ENCODE measurements around the gene GABRR3.

- no peak for TF ChIP-seq CTCF (optimal IDR thresholded peaks at IDR 0.05 in 1 of 3, IDR thresholded peaks at IDR 0.05 in 1 of 3, conservative IDR thresholded peaks at IDR 0.05 in 1 of 3; ENCODE audit: extremely low read depth in 1 of 3, insufficient read depth in 2 of 3, low read length in 3 of 3)
- TF ChIP-seq EZH2 (IDR thresholded peaks at IDR 0.05; ENCODE audit: low read length) = no peak
These were observed 64.0 kb downstream of the GABRR3 start for GRCh38 chr3:97970956-97971620.
